K562 (cell line): ENCODE measurements around the gene NECTIN2. TPM values are rescaled to one million over a fixed set of nuclear protein-coding genes. Genes with fewer than 3 reads are reported as not detected.
A peak's percentile ranks its signal among the peaks of the same experiment; 100 is the strongest.

ENCODE experiments used
- ATAC-seq: fragments of 200-7000 bp; cut with Tn5 transposase; 3 replicates; pipeline ENCODE4 v1.9.1; 2020; ENCODE audit warnings: moderate library complexity
- BruUV-seq: library from RNA; stranded (reverse); fragments of 400-500 nt; replicated peaks from 2 replicates; lab custom pipeline; 2021; lab: Mats Ljungman, UMichigan
- CTCF ChIA-PET: fragments of 300-600 bp; formaldehyde crosslinking; extraction: SDS; loops from one replicate; lab custom pipeline; 2021; ENCODE audit warnings: low intra/inter-chr PET ratio; lab: Yijun Ruan, JAX
- POLR2A ChIA-PET: fragments of 300-600, 350-650 bp; sonication (Branson Sonifier 250); formaldehyde crosslinking; extraction: SDS; loops from one replicate; lab custom pipeline; 2021; ENCODE audit warnings: antibody characterized with exemption, inconsistent platforms; lab: Yijun Ruan, JAX
- DNase-seq, 4 experiments: peaks; one replicate each; pipeline versions ENCODE4 v3.0.0 to v3.0.0-alpha.2; 2011 to 2018; ENCODE audit warnings: low spot score in 3 of 4, mixed read lengths in 3 of 4; ENCODE audit errors: extremely low read depth in 1 of 4
- FAIRE-seq: peaks from 2 replicates; lab custom pipeline; 2011; peaks lifted over from hg19 to GRCh38; lab: Jason Lieb, UNC
- H2AFZ ChIP-seq: 2 replicates; pipeline ENCODE4 v1.6.0; 2011; ENCODE audit warnings: low read depth, low read length, control low read depth, inconsistent platforms
- H3K27ac ChIP-seq: fragments of 200-600 bp; 3 replicates; pipeline ENCODE4 v1.8.0; 2011; ENCODE audit warnings: low read depth, mild to moderate bottlenecking, control low read depth, inconsistent platforms, low read length, moderate library complexity, mixed read lengths; ENCODE audit errors: extremely low read depth
- H3K27me3 ChIP-seq, 2 experiments: fragments of 300-600 bp in 1 of 2; 2 replicates in 1 of 2; 3 replicates in 1 of 2; pipeline versions ENCODE4 v1.6.0 to v1.8.0; 2011; ENCODE audit warnings: inconsistent platforms in 2 of 2, low read length in 2 of 2, mild to moderate bottlenecking in 1 of 2, mixed read lengths in 1 of 2, moderate library complexity in 1 of 2; ENCODE audit not compliant: control insufficient read depth in 2 of 2, insufficient read depth in 2 of 2
- H3K36me3 ChIP-seq: fragments of 300-600 bp; 3 replicates; pipeline ENCODE4 v1.8.0; 2011; ENCODE audit warnings: mild to moderate bottlenecking, low read length, inconsistent platforms; ENCODE audit not compliant: control insufficient read depth, insufficient read depth
- H3K4me1 ChIP-seq, 2 experiments: fragments of 200-600 bp in 1 of 2; replicated peaks in 1 of 2; 2 replicates in 1 of 2; 3 replicates in 1 of 2; pipeline versions ENCODE4 v1.5.1 to v1.8.0; 2011; ENCODE audit warnings: inconsistent platforms in 2 of 2, low read length in 2 of 2, mild to moderate bottlenecking in 1 of 2, mixed read lengths in 1 of 2, moderate library complexity in 1 of 2; ENCODE audit not compliant: control insufficient read depth in 2 of 2, insufficient read depth in 2 of 2
- H3K4me2 ChIP-seq: 2 replicates; pipeline ENCODE4 v1.6.1; 2011; ENCODE audit warnings: low read length, control low read depth, inconsistent platforms, mixed read lengths; ENCODE audit not compliant: insufficient read depth
- H3K4me3 ChIP-seq: fragments of 200-600 bp; sonication (generic), shearing (Covaris generic); 2 replicates; pipeline ENCODE4 v1.5.1; 2016; ENCODE audit warnings: control low read depth, inconsistent platforms
- H3K79me2 ChIP-seq: fragments of 200-600 bp; 3 replicates; pipeline ENCODE4 v1.8.0; 2011; ENCODE audit warnings: low read length, inconsistent platforms; ENCODE audit not compliant: control insufficient read depth, insufficient read depth
- H3K9ac ChIP-seq, 2 experiments: 2 replicates each; pipeline versions ENCODE4 v1.6.0 to v1.6.1; 2011; ENCODE audit warnings: low read depth in 2 of 2, low read length in 2 of 2, control low read depth in 1 of 2, inconsistent platforms in 1 of 2, mild to moderate bottlenecking in 1 of 2, mixed read lengths in 1 of 2; ENCODE audit not compliant: insufficient read depth in 1 of 2
- H3K9me1 ChIP-seq: one replicate; pipeline ENCODE4 v1.6.0; 2011; ENCODE audit warnings: inconsistent platforms, mild to moderate bottlenecking, low read length, moderate library complexity; ENCODE audit not compliant: control insufficient read depth, insufficient read depth
- H3K9me3 ChIP-seq: replicated peaks from 2 replicates; pipeline ENCODE4 v1.5.1; 2011; ENCODE audit warnings: low read depth, low read length, inconsistent platforms; ENCODE audit not compliant: control insufficient read depth, insufficient read depth
- H4K20me1 ChIP-seq: replicated peaks from 2 replicates; pipeline ENCODE4 v1.6.1; 2011; ENCODE audit warnings: low read length, inconsistent platforms, mixed read lengths; ENCODE audit not compliant: control insufficient read depth, insufficient read depth
- GATA2 ChIP-seq: sonication (generic); formaldehyde crosslinking; IDR thresholded peaks from 2 replicates; pipeline ENCODE4 v1.4.0; 2020; ENCODE audit warnings: mild to moderate bottlenecking, missing genetic modification reagents
- KDM1A ChIP-seq, 2 experiments: fragments of 450-650 bp; IDR thresholded peaks; 2 replicates each; pipeline ENCODE4 v1.6.1; 2016; ENCODE audit warnings: mild to moderate bottlenecking in 2 of 2
- NFIC ChIP-seq: fragments of 450-650 bp; IDR thresholded peaks from 2 replicates; pipeline ENCODE4 v1.6.1; 2017; ENCODE audit warnings: mild to moderate bottlenecking, inconsistent platforms
- POLR2G ChIP-seq: fragments of 200-400 bp; formaldehyde crosslinking; IDR thresholded peaks from 2 replicates; pipeline ENCODE4 v1.6.1; 2017; ENCODE audit warnings: low read depth, mild to moderate bottlenecking, antibody characterized with exemption, low read length, moderate library complexity
- RBM39 ChIP-seq: fragments of 200-400 bp; formaldehyde crosslinking; optimal IDR thresholded peaks from 2 replicates; pipeline ENCODE3; 2018; ENCODE audit warnings: low read depth, low read length
- ZBTB9 ChIP-seq: fragments of 450-650 bp; formaldehyde crosslinking; IDR thresholded peaks from 2 replicates; pipeline ENCODE4 v1.4.0; 2020; ENCODE audit warnings: mild to moderate bottlenecking, moderate library complexity
- ZNF780A ChIP-seq: fragments of 250-450 bp; sonication (Bioruptor Pico); IDR thresholded peaks from 2 replicates; pipeline ENCODE4 v1.5.0; 2021; ENCODE audit warnings: mild to moderate bottlenecking
- WGBS: fragments of 100-300 bp; shearing (Covaris generic); methylation state at CpG from one replicate; pipeline ENCODE4 v1.1.6; 2016; ENCODE audit warnings: low coverage, mixed read lengths; ENCODE audit not compliant: insufficient coverage; ENCODE audit errors: missing lambda C conversion rate; 5-methylcytosine and 5-hydroxymethylcytosine counted together
- in situ Hi-C: fragments of 300-500 bp; cut with MboI; formaldehyde crosslinking; loops from 4 replicates; pipeline ENCODE4 v1.15.0; 2018; ENCODE audit warnings: inconsistent platforms, mixed read lengths
- intact Hi-C: fragments of 100-400 bp; cut with micrococcal nuclease; formaldehyde crosslinking; loops from 2 replicates; pipeline ENCODE4 v1.14.2; 2022
- polyA plus RNA-seq, 8 experiments: library from polyadenylated mRNA; depleted of rRNA in 4 of 8; stranded (reverse) in 5 of 8; unstranded in 3 of 8; fragments of >200 nt; fragmentation: Nextera tagmentation in 2 of 8; fragmentation: Illumina TruSeq in 1 of 8; extraction: Ambion mirVana in 2 of 8; extraction: Trizol in 1 of 8; gene quantifications; 2 replicates each; pipeline versions ENCODE4 v1.2.1 to v1.2.3, GENCODE V29; 2011 to 2014; ENCODE audit warnings: inconsistent platforms in 1 of 8, missing spikeins in 1 of 8
- total RNA-seq, 7 experiments: library from RNA; depleted of rRNA in 6 of 7; stranded (reverse); fragments of >200 nt in 6 of 7; fragmentation: Illumina TruSeq in 2 of 7; extraction: Trizol in 2 of 7; gene quantifications; 2 replicates each; pipeline versions ENCODE4 v1.2.1 to v1.2.3, GENCODE V29; 2011 to 2021; ENCODE audit warnings: low replicate concordance in 1 of 7

The NECTIN2 gene
- total and polyA plus RNA-seq, 9 of the 15 experiments (the other 6 are each of a cell fraction or from before 2014, with no cell fraction given): 3.9 to 94.9 (median 34.9) TPM

- TF ChIP-seq POLR2G (peak; percentile 40; the same call in 1 of the 2 replicates), KDM1A (IDR thresholded peaks at IDR 0.05) (no peak), NFIC (0 out of 2 replicates have a peak, but pooled peaks have one; percentile 7), ZBTB9 (no peak), GATA2 (CRISPR knock-in tag) (no peak), ZNF780A (CRISPR knock-in tag) (no peak), RBM39 (no peak)
- Histone ChIP-seq H3K4me1 (peaks cover 0 to 11% of the 10 kb centered on the region in 2 experiments; a peak in 2 of 5 replicates), H3K79me2 (no peaks in the 10 kb centered on the region), H3K9me1 (no peaks in the 10 kb centered on the region), H2AFZ (no peak overlapping the region), H3K9ac (no peak overlapping the region), H4K20me1 (no peaks in the 10 kb centered on the region), H3K4me3 (no peak overlapping the region), H3K36me3 (peaks cover 62% of the 10 kb centered on the region), H3K4me2 (no peak overlapping the region), H3K27ac (no peak overlapping the region), H3K9me3 (no peaks in the 10 kb centered on the region), H3K27me3 (no peaks in the 10 kb centered on the region)
- CTCF ChIA-PET: no interaction called here
- intact Hi-C loops (no loop called here), in situ Hi-C loops (no loop called here)
- WGBS: 69% methylated on average over 13 of the region's 13 CpGs
- DNase-seq: peak in 1 of 4 experiments; percentile 7
- no TSS peak for BruUV-seq
- FAIRE-seq: no peak
- no peak for ATAC-seq
- POLR2A ChIA-PET: interaction anchor here (0.8 to 1.2 kb wide), 4 partner anchors 12 to 253 kb away, joined by 3 to 4 read pairs (median 4); no protein-coding TSS in a partner anchor
Observed at GRCh38 chr19:44869733-44870470, 23.8 kb downstream of the NECTIN2 start.
